Keratinocyte (primary cell): Measurements from ENCODE around the gene OR2H2. TPM values are rescaled to one million over a fixed set of nuclear protein-coding genes. Genes with fewer than 3 reads are reported as not detected.

Experiments
- DNase-seq: peaks from one replicate; pipeline ENCODE4 v3.0.0-alpha.2; 2011; ENCODE audit warnings: low read depth, missing footprints, low spot score
- FAIRE-seq: peaks from 2 replicates; lab custom pipeline; 2011; peaks lifted over from hg19 to GRCh38; lab: Jason Lieb, UNC
- H2AFZ ChIP-seq: 2 replicates; pipeline ENCODE4 v1.6.0; 2012; ENCODE audit warnings: low read length, control low read depth, inconsistent platforms; ENCODE audit not compliant: control insufficient read depth
- H3K27ac ChIP-seq: 2 replicates; pipeline ENCODE4 v1.5.1; 2011; ENCODE audit warnings: low read length; ENCODE audit not compliant: control insufficient read depth, insufficient read depth
- H3K27me3 ChIP-seq: 3 replicates; pipeline ENCODE4 v1.6.0; 2011; ENCODE audit warnings: low read length; ENCODE audit not compliant: control insufficient read depth, insufficient read depth; ENCODE audit errors: extremely low read depth
- H3K36me3 ChIP-seq, 2 experiments: 2 replicates in 1 of 2; 3 replicates in 1 of 2; pipeline ENCODE4 v1.5.1; 2011; ENCODE audit warnings: low read length in 2 of 2, mild to moderate bottlenecking in 1 of 2; ENCODE audit not compliant: control insufficient read depth in 2 of 2, insufficient read depth in 2 of 2; ENCODE audit errors: extremely low read depth in 1 of 2
- H3K4me1 ChIP-seq: 3 replicates; pipeline ENCODE4 v1.5.1; 2011; ENCODE audit warnings: low read length; ENCODE audit not compliant: control insufficient read depth, insufficient read depth; ENCODE audit errors: extremely low read depth
- H3K4me2 ChIP-seq: 3 replicates; pipeline ENCODE4 v1.6.0; 2011; ENCODE audit warnings: low read depth, low read length; ENCODE audit not compliant: control insufficient read depth, insufficient read depth; ENCODE audit errors: extremely low read depth
- H3K4me3 ChIP-seq, 3 experiments: fragments of 200-600 bp in 1 of 3; sonication (generic) in 1 of 3; 2 replicates in 2 of 3; 3 replicates in 1 of 3; pipeline ENCODE4 v1.5.1; 2011 to 2016; ENCODE audit warnings: low read length in 3 of 3, mild to moderate bottlenecking in 3 of 3, control low read depth in 2 of 3, inconsistent platforms in 1 of 3, low read depth in 1 of 3, mixed read lengths in 1 of 3, mixed run types in 1 of 3, moderate library complexity in 1 of 3; ENCODE audit not compliant: control insufficient read depth in 2 of 3, insufficient read depth in 2 of 3; ENCODE audit errors: extremely low read depth in 1 of 3
- H3K79me2 ChIP-seq: 2 replicates; pipeline ENCODE4 v1.6.0; 2012; ENCODE audit warnings: low read length; ENCODE audit not compliant: control insufficient read depth, insufficient read depth
- H3K9ac ChIP-seq: 3 replicates; pipeline ENCODE4 v1.6.0; 2011; ENCODE audit warnings: low read length; ENCODE audit not compliant: control insufficient read depth, insufficient read depth; ENCODE audit errors: extremely low read depth
- H3K9me1 ChIP-seq: 3 replicates; pipeline ENCODE4 v1.6.0; 2011; ENCODE audit warnings: low read length; ENCODE audit not compliant: control insufficient read depth, insufficient read depth; ENCODE audit errors: extremely low read depth
- H3K9me3 ChIP-seq: 2 replicates; pipeline ENCODE4 v1.5.1; 2012; ENCODE audit warnings: low read depth, low read length; ENCODE audit not compliant: control insufficient read depth
- H4K20me1 ChIP-seq: 3 replicates; pipeline ENCODE4 v1.6.0; 2011; ENCODE audit warnings: low read length; ENCODE audit not compliant: control insufficient read depth, insufficient read depth; ENCODE audit errors: extremely low read depth
- CTCF ChIP-seq, 3 experiments: IDR thresholded peaks in 1 of 3; conservative IDR thresholded peaks in 1 of 3; optimal IDR thresholded peaks in 1 of 3; 2 replicates in 2 of 3; 3 replicates in 1 of 3; pipeline versions ENCODE3 to v1.5.1; 2011; ENCODE audit warnings: low read length in 3 of 3, mild to moderate bottlenecking in 3 of 3, moderate library complexity in 2 of 3, control low read depth in 1 of 3, inconsistent platforms in 1 of 3; ENCODE audit not compliant: insufficient read depth in 2 of 3; ENCODE audit errors: extremely low read depth in 1 of 3
- EZH2 ChIP-seq: IDR thresholded peaks from one replicate; pipeline ENCODE4 v1.6.1; 2012; ENCODE audit warnings: inconsistent platforms, mild to moderate bottlenecking, low read length, moderate library complexity
- dilution Hi-C: fragments of 300-500 bp; cut with MboI; formaldehyde crosslinking; loops from one replicate; pipeline ENCODE4 v1.7.0; 2020; ENCODE audit warnings: low sequenced_read_pairs; ENCODE audit not compliant: extremely low pct_ligation_motif_present
- polyA plus RNA-seq, 5 experiments: library from polyadenylated mRNA; depleted of rRNA in 3 of 5; stranded (reverse) in 3 of 5; stranded (forward) in 1 of 5; unstranded in 1 of 5; fragments of >200 nt; gene quantifications; 1 replicate in 1 of 5; 2 replicates in 3 of 5; 3 replicates in 1 of 5; pipeline versions ENCODE4 v1.2.1 to v1.2.3, GENCODE V29; 2011 to 2012; ENCODE audit warnings: missing spikeins in 2 of 5, low read depth in 1 of 5, low replicate concordance in 1 of 5

The OR2H2 gene
- polyA plus RNA-seq, 1 donor (not counting 4 experiments of a cell fraction or from before 2014, with no cell fraction given) = not detected

- Histone ChIP-seq H3K27ac (no peak overlapping the region), H2AFZ (no peak overlapping the region), H3K4me3 (no peak overlapping the region), H3K4me2 (no peak overlapping the region), H3K27me3 (no peaks in the 10 kb centered on the region), H3K9me1 (no peaks in the 10 kb centered on the region), H3K79me2 (peaks cover 3% of the 10 kb centered on the region), H3K9ac (no peak overlapping the region), H3K36me3 (peaks cover 9 to 14% of the 10 kb centered on the region in 2 experiments), H3K4me1 (peaks cover 15% of the 10 kb centered on the region), H4K20me1 (no peaks in the 10 kb centered on the region), H3K9me3 (no peaks in the 10 kb centered on the region)
- FAIRE-seq (no peak), DNase-seq (no peak)
- TF ChIP-seq EZH2 = no peak
- TF ChIP-seq CTCF (optimal IDR thresholded peaks at IDR 0.05 in 1 of 3, IDR thresholded peaks at IDR 0.05 in 1 of 3, conservative IDR thresholded peaks at IDR 0.05 in 1 of 3; ENCODE audit: extremely low read depth in 1 of 3, insufficient read depth in 2 of 3, low read length in 3 of 3) = no peak
- dilution Hi-C loops = no loop called here
Observed at GRCh38 chr6:29626948-29627754, 42.2 kb downstream of the OR2H2 start.

DNA sequence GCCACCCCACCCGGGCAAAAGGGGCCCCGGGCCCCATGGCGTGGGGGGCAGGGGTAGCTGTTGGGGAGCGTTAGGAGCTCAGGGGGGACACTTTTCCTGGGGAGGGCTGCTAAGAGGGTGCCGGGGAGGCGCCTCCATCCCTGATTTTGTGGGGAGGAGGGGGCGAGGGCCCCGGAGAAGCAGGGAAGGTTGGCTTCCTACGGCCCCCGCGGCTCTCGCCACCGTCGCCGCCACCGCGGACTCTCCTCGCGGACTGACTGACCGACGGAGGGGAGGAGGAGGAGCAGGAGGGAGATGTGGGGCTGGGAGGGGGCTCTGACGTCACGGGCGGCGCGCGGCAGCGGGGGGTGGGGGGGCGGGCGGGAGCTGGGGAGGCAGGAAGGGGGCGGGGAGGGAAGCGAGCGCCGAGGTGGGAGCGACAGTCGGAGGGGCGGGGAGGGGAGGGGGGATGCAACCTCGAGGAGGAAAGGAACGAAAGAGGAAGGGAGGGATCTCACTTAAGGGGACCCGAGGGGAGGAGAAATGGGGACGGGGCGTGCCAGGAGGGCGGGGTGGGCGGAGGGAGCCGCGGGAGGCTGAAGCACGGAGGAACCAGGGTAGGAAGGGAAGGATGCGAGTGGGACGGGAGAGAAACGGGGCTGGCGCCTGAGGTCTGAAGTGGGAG, 43.0 kb downstream of the OR2H2 start:
- peaks cover 15% of the 10 kb centered on the region for H3K4me1 ChIP-seq
- peaks cover 4% of the 10 kb centered on the region for H3K79me2 ChIP-seq
- H3K9ac ChIP-seq = peak overlapping the region; percentile 52
- H3K9me1 ChIP-seq = no peaks in the 10 kb centered on the region
- peak overlapping the region; percentile 32 to 73 (median 51) for H3K4me3 ChIP-seq
- no peak for FAIRE-seq
- dilution Hi-C loops = no loop called here
- no peaks in the 10 kb centered on the region for H3K9me3 ChIP-seq
- TF ChIP-seq EZH2 = no peak
- TF ChIP-seq CTCF (optimal IDR thresholded peaks at IDR 0.05 in 1 of 3, IDR thresholded peaks at IDR 0.05 in 1 of 3, conservative IDR thresholded peaks at IDR 0.05 in 1 of 3; ENCODE audit: extremely low read depth in 1 of 3, insufficient read depth in 2 of 3, low read length in 3 of 3) = no peak
- H3K27ac ChIP-seq = no peak overlapping the region
- no peaks in the 10 kb centered on the region for H4K20me1 ChIP-seq
- DNase-seq = no peak
- no peaks in the 10 kb centered on the region for H3K27me3 ChIP-seq
- peak overlapping the region; percentile 75 for H2AFZ ChIP-seq
- peak overlapping the region; percentile 84 for H3K4me2 ChIP-seq
- peaks cover 9% of the 10 kb centered on the region in 2 experiments for H3K36me3 ChIP-seq
